DND-41 (cell line): Measurements from ENCODE around the gene NUFIP1.

ENCODE experiments used
- ATAC-seq: fragments of 200-7000 bp; cut with Tn5 transposase; 3 replicates; pipeline ENCODE4 v1.9.1; 2021; ENCODE audit warnings: low read depth; ENCODE audit not compliant: insufficient read depth
- DNase-seq: peaks from one replicate; pipeline ENCODE4 v3.0.0-alpha.2; 2020
- H2AFZ ChIP-seq: 2 replicates; pipeline ENCODE4 v1.6.0; 2012; ENCODE audit warnings: low read depth, low read length
- H3K27ac ChIP-seq: 2 replicates; pipeline ENCODE4 v1.5.1; 2012; ENCODE audit warnings: low read length, inconsistent platforms
- H3K27me3 ChIP-seq: fragments of 200-600 bp; sonication (generic); 2 replicates; pipeline ENCODE4 v1.6.0; 2012; ENCODE audit warnings: low read length, mild to moderate bottlenecking, inconsistent platforms; ENCODE audit not compliant: insufficient read depth, poor library complexity
- H3K36me3 ChIP-seq: 2 replicates; pipeline ENCODE4 v1.5.1; 2012; ENCODE audit warnings: low read length, inconsistent platforms; ENCODE audit not compliant: insufficient read depth
- H3K4me1 ChIP-seq: 2 replicates; pipeline ENCODE4 v1.5.1; 2012; ENCODE audit warnings: mild to moderate bottlenecking, low read length; ENCODE audit not compliant: insufficient read depth
- H3K4me2 ChIP-seq: 2 replicates; pipeline ENCODE4 v1.6.0; 2012; ENCODE audit warnings: mild to moderate bottlenecking, moderate library complexity, low read length, inconsistent platforms; ENCODE audit not compliant: insufficient read depth
- H3K4me3 ChIP-seq, 2 experiments: fragments of 200-600 bp in 1 of 2; shearing (Covaris generic) in 1 of 2; 2 replicates each; pipeline ENCODE4 v1.5.1; 2012 to 2016; ENCODE audit warnings: inconsistent platforms in 2 of 2, low read length in 2 of 2, mild to moderate bottlenecking in 2 of 2, low read depth in 1 of 2, moderate library complexity in 1 of 2
- H3K79me2 ChIP-seq: 2 replicates; pipeline ENCODE4 v1.6.0; 2012; ENCODE audit warnings: low read length, inconsistent platforms; ENCODE audit not compliant: insufficient read depth
- H3K9ac ChIP-seq: 2 replicates; pipeline ENCODE4 v1.6.0; 2012; ENCODE audit warnings: low read depth, mild to moderate bottlenecking, inconsistent platforms, low read length, moderate library complexity
- H3K9me3 ChIP-seq: 2 replicates; pipeline ENCODE4 v1.5.1; 2012; ENCODE audit warnings: low read length, moderate library complexity, mild to moderate bottlenecking, inconsistent platforms; ENCODE audit not compliant: insufficient read depth, severe bottlenecking
- H4K20me1 ChIP-seq: 2 replicates; pipeline ENCODE4 v1.6.0; 2012; ENCODE audit warnings: low read length; ENCODE audit not compliant: insufficient read depth
- EZH2 ChIP-seq: IDR thresholded peaks from 3 replicates; pipeline ENCODE4 v1.6.1; 2012; ENCODE audit warnings: borderline replicate concordance, low read depth, mild to moderate bottlenecking, moderate library complexity, low read length, inconsistent platforms; ENCODE audit not compliant: severe bottlenecking
- TF ChIP-seq, protein P1 (sequence below): IDR thresholded peaks from 2 replicates; pipeline ENCODE4 v1.5.1; 2012; ENCODE audit warnings: borderline replicate concordance, low read length, moderate library complexity, mild to moderate bottlenecking; ENCODE audit not compliant: poor library complexity, severe bottlenecking; ENCODE audit errors: extremely low read depth

Gene NUFIP1

DNA sequence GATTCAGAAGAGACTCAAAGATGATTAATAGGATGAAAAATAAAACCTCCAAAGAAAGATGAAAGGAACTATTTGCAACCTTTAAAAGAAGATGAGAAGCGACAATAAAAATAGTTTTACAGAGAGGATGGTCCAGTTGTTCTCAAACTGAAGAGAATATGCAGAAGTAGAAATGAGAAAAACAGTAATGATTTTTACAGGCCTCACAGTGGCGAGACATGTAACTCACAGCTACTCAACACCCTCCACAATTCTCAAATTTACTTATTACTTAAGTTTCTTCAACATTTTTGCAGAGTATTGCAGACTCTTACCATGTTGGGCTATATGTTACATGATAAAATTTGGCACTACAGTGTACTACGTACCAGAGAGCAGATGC, 20.8 kb downstream of the NUFIP1 start:
- H3K79me2 ChIP-seq = 0 out of 2 replicates have a peak, but pooled peaks cover 4% of the 10 kb centered on the region
- H3K36me3 ChIP-seq = peaks cover 42% of the 10 kb centered on the region
- DNase-seq = no peak
- peaks cover 4% of the 10 kb centered on the region; the same call in 1 of the 2 replicates for H4K20me1 ChIP-seq
- H3K4me3 ChIP-seq = no peak overlapping the region
- H3K9me3 ChIP-seq = peaks cover 10% of the 10 kb centered on the region
- ATAC-seq = no peak
- H3K27me3 ChIP-seq = no peaks in the 10 kb centered on the region
- no peaks in the 10 kb centered on the region for H3K4me1 ChIP-seq
- TF ChIP-seq, protein P1, sequence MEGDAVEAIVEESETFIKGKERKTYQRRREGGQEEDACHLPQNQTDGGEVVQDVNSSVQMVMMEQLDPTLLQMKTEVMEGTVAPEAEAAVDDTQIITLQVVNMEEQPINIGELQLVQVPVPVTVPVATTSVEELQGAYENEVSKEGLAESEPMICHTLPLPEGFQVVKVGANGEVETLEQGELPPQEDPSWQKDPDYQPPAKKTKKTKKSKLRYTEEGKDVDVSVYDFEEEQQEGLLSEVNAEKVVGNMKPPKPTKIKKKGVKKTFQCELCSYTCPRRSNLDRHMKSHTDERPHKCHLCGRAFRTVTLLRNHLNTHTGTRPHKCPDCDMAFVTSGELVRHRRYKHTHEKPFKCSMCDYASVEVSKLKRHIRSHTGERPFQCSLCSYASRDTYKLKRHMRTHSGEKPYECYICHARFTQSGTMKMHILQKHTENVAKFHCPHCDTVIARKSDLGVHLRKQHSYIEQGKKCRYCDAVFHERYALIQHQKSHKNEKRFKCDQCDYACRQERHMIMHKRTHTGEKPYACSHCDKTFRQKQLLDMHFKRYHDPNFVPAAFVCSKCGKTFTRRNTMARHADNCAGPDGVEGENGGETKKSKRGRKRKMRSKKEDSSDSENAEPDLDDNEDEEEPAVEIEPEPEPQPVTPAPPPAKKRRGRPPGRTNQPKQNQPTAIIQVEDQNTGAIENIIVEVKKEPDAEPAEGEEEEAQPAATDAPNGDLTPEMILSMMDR = no peak
- no peak overlapping the region for H3K4me2 ChIP-seq
- H3K9ac ChIP-seq = no peak overlapping the region
- H3K27ac ChIP-seq = no peak overlapping the region
- no peak overlapping the region for H2AFZ ChIP-seq

DNA sequence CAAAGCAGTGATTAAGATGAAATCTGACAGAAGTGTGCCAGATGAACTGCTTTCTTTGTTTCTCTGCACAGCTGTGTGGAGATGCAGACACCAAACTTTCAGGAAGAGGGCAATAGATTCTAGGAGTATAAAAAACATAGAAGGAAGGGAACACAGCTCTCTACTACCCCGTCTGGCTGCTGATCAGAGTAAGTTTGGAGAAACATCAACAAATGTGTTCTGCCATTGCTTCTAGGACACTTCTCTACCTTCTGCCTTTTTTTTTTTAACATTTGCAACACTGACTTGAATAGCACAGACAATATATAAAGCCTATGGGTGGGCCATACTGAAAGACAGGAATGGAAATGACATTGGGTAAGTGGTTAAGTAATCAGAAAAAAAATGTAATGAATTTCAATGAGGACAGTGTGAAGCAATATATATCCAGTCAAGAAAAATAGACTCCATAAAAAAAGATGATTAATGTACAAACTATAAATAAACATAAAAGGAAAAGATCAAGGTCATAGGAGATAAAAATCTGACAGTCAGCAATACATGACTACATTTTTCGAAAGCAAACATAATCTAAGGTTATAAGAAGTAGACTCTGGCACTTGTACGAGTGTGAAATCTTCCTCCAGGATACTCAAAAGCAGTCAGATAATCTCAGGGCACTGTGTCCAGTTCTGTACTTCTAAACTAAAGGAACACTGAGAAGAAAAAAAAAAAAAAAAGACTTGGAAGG, 21.4 kb downstream of the NUFIP1 start:
- Histone ChIP-seq H3K4me3 (no peak overlapping the region), H2AFZ (no peak overlapping the region), H3K27ac (no peak overlapping the region), H3K79me2 (0 out of 2 replicates have a peak, but pooled peaks cover 4% of the 10 kb centered on the region), H3K4me2 (no peak overlapping the region), H4K20me1 (peaks cover 4% of the 10 kb centered on the region; the same call in 1 of the 2 replicates), H3K9ac (no peak overlapping the region), H3K36me3 (peaks cover 47% of the 10 kb centered on the region), H3K9me3 (peaks cover 16% of the 10 kb centered on the region), H3K4me1 (no peaks in the 10 kb centered on the region), H3K27me3 (no peaks in the 10 kb centered on the region)
- ATAC-seq (no peak), DNase-seq (no peak)
- TF ChIP-seq EZH2 = no peak
- TF ChIP-seq, protein P1 = no peak

DNA sequence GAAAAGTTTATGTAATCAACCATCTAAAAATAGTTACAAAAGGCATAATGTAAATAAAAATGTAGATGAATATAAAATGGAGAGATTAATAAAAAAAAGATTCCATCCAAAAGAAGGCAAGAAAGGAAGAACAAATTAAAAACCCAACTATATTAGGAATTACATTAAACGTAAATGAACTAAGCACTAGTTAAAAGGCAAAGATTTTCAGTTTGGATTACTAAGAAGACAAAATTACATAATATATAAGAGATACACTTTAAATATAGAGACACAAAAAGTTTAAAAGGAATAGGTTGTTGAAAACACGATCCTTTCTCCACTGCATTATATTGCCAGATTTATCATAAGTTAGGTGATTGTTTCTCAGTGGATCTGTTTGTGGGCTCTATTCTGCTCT, 27.3 kb downstream of the NUFIP1 start:
- no peaks in the 10 kb centered on the region for H3K27me3 ChIP-seq

More for the DNA sequence above, 27.3 kb downstream of the NUFIP1 start:
- H3K4me1 ChIP-seq = no peaks in the 10 kb centered on the region
- DNase-seq (no peak), ATAC-seq (no peak)
- no peak overlapping the region for H3K4me2 ChIP-seq
- no peaks in the 10 kb centered on the region for H3K79me2 ChIP-seq
- no peaks in the 10 kb centered on the region for H4K20me1 ChIP-seq
- no peak overlapping the region for H2AFZ ChIP-seq
- no peak overlapping the region for H3K27ac ChIP-seq
- TF ChIP-seq EZH2 = no peak
- TF ChIP-seq, protein P1 = no peak
- peaks cover 74% of the 10 kb centered on the region for H3K36me3 ChIP-seq
- no peak overlapping the region for H3K4me3 ChIP-seq
- no peak overlapping the region for H3K9ac ChIP-seq
- peaks cover 29% of the 10 kb centered on the region for H3K9me3 ChIP-seq
